OCI-LY1 (cell line): ENCODE results near the gene OMD.

Experiments
- H2AFZ ChIP-seq: fragments of 200-600 bp; sonication (generic), shearing (Covaris generic); 2 replicates; pipeline ENCODE4 v1.6.0; 2014; ENCODE audit warnings: antibody characterized with exemption, mild to moderate bottlenecking, low read length
- H3F3A ChIP-seq: fragments of 200-600 bp; sonication (generic), shearing (Covaris generic); 2 replicates; pipeline ENCODE4 v1.6.0; 2014; ENCODE audit warnings: mild to moderate bottlenecking, antibody characterized with exemption, low read length, moderate library complexity; ENCODE audit not compliant: insufficient read depth
- H3K27ac ChIP-seq: fragments of 200-600 bp; sonication (generic); 2 replicates; pipeline ENCODE4 v1.5.1; 2014; ENCODE audit warnings: low read length, mixed run types, mild to moderate bottlenecking, low read depth; ENCODE audit not compliant: poor library complexity, severe bottlenecking
- H3K27me3 ChIP-seq: fragments of 200-600 bp; sonication (generic); 2 replicates; pipeline ENCODE4 v1.6.0; 2014; ENCODE audit warnings: antibody characterized with exemption, mild to moderate bottlenecking, low read length, moderate library complexity; ENCODE audit not compliant: insufficient read depth
- H3K36me3 ChIP-seq: fragments of 200-600 bp; sonication (generic); 2 replicates; pipeline ENCODE4 v1.6.1; 2014; ENCODE audit warnings: mild to moderate bottlenecking, antibody characterized with exemption, low read length, moderate library complexity, mixed read lengths; ENCODE audit not compliant: insufficient read depth
- H3K4me1 ChIP-seq: fragments of 200-600 bp; sonication (generic); 2 replicates; pipeline ENCODE4 v1.5.1; 2014; ENCODE audit warnings: mild to moderate bottlenecking, low read length, moderate library complexity; ENCODE audit not compliant: insufficient read depth, severe bottlenecking
- H3K4me2 ChIP-seq: fragments of 200-600 bp; sonication (generic), shearing (Covaris generic); 2 replicates; pipeline ENCODE4 v1.6.1; 2014; ENCODE audit warnings: low read length
- H3K4me3 ChIP-seq: fragments of 200-600 bp; sonication (generic); 2 replicates; pipeline ENCODE4 v1.5.1; 2014; ENCODE audit warnings: low read length, low read depth, mild to moderate bottlenecking, mixed read lengths; ENCODE audit not compliant: poor library complexity, severe bottlenecking
- H3K79me2 ChIP-seq: fragments of 200-600 bp; shearing (Covaris generic); 2 replicates; pipeline ENCODE4 v1.6.1; 2016; ENCODE audit warnings: mixed run types, low read length, mixed read lengths; ENCODE audit not compliant: insufficient read depth
- H3K9ac ChIP-seq: fragments of 200-600 bp; sonication (generic), shearing (Covaris generic); 2 replicates; pipeline ENCODE4 v1.6.1; 2014; ENCODE audit warnings: mild to moderate bottlenecking, low read length, mixed read lengths
- H3K9me2 ChIP-seq: fragments of 200-600 bp; sonication (generic), shearing (Covaris generic); 2 replicates; pipeline ENCODE4 v1.6.1; 2014; ENCODE audit warnings: low read depth, mild to moderate bottlenecking, low read length, mixed read lengths
- H3K9me3 ChIP-seq: fragments of 200-600 bp; shearing (Covaris generic); 2 replicates; pipeline ENCODE4 v1.6.1; 2014; ENCODE audit warnings: low read length, mixed read lengths
- H4K20me1 ChIP-seq: fragments of 200-600 bp; sonication (generic), shearing (Covaris generic); 2 replicates; pipeline ENCODE4 v1.6.0; 2016; ENCODE audit warnings: mild to moderate bottlenecking, low read length; ENCODE audit not compliant: insufficient read depth
- CTCF ChIP-seq: fragments of 200-600 bp; sonication (generic), shearing (Covaris generic); IDR thresholded peaks from 2 replicates; pipeline ENCODE4 v1.5.1; 2017; ENCODE audit warnings: mild to moderate bottlenecking, antibody characterized with exemption, low read length, moderate library complexity, mixed read lengths
- EZH2 ChIP-seq: fragments of 200-600 bp; sonication (generic), shearing (Covaris generic); IDR thresholded peaks from 2 replicates; pipeline ENCODE4 v1.8.0; 2017; ENCODE audit warnings: borderline replicate concordance, mixed run types, mild to moderate bottlenecking, antibody characterized with exemption, low read length, moderate library complexity, mixed read lengths

OMD gene

GRCh38 chr9:92378865-92379560 lies 45.3 kb downstream of the OMD start:
- Histone ChIP-seq H2AFZ (no peak overlapping the region), H3K27ac (no peak overlapping the region), H3K27me3 (no peaks in the 10 kb centered on the region), H3K9me3 (no peaks in the 10 kb centered on the region), H3K4me1 (no peaks in the 10 kb centered on the region), H3K9me2 (no peaks in the 10 kb centered on the region), H3K9ac (no peak overlapping the region), H4K20me1 (no peaks in the 10 kb centered on the region), H3K4me3 (no peak overlapping the region), H3K4me2 (no peak overlapping the region), H3K79me2 (no peaks in the 10 kb centered on the region), H3F3A (no peaks in the 10 kb centered on the region), H3K36me3 (peaks cover 13% of the 10 kb centered on the region; the same call in 1 of the 2 replicates)
- TF ChIP-seq EZH2 (no peak), CTCF (no peak)

GRCh38 chr9:92377876-92378275 lies 46.4 kb downstream of the OMD start:
- no peak overlapping the region for H3K27ac ChIP-seq
- H2AFZ ChIP-seq: no peak overlapping the region
- H3K4me2 ChIP-seq: no peak overlapping the region
- no peaks in the 10 kb centered on the region for H3K27me3 ChIP-seq
- no peaks in the 10 kb centered on the region for H3F3A ChIP-seq
- H3K36me3 ChIP-seq: peaks cover 13% of the 10 kb centered on the region; the same call in 1 of the 2 replicates
- no peaks in the 10 kb centered on the region for H3K9me2 ChIP-seq
- no peaks in the 10 kb centered on the region for H4K20me1 ChIP-seq
- H3K4me3 ChIP-seq: no peak overlapping the region
- no peak overlapping the region for H3K9ac ChIP-seq
- TF ChIP-seq CTCF (no peak), EZH2 (no peak)
- no peaks in the 10 kb centered on the region for H3K4me1 ChIP-seq
- no peaks in the 10 kb centered on the region for H3K79me2 ChIP-seq
- H3K9me3 ChIP-seq: no peaks in the 10 kb centered on the region

GRCh38 chr9:92373167-92373566 lies 51.1 kb downstream of the OMD start:
- H3K36me3 ChIP-seq: peaks cover 3% of the 10 kb centered on the region; the same call in 1 of the 2 replicates
- no peaks in the 10 kb centered on the region for H4K20me1 ChIP-seq
- no peak overlapping the region for H3K4me2 ChIP-seq
- TF ChIP-seq EZH2: no peak
- TF ChIP-seq CTCF: no peak
- no peak overlapping the region for H3K27ac ChIP-seq
- H3K27me3 ChIP-seq: no peaks in the 10 kb centered on the region
- H3K4me3 ChIP-seq: no peak overlapping the region
- H3K79me2 ChIP-seq: peaks cover 7% of the 10 kb centered on the region; the same call in 1 of the 2 replicates
- no peaks in the 10 kb centered on the region for H3K4me1 ChIP-seq
- H3K9ac ChIP-seq: no peak overlapping the region
- H3K9me2 ChIP-seq: no peaks in the 10 kb centered on the region
- H3K9me3 ChIP-seq: peaks cover 4% of the 10 kb centered on the region; the same call in 1 of the 2 replicates
- no peaks in the 10 kb centered on the region for H3F3A ChIP-seq
- no peak overlapping the region for H2AFZ ChIP-seq
